Mammary epithelial cell (primary cell): Measurements from ENCODE around the gene GMNN.

Experiments
- EZH2 ChIP-seq: IDR thresholded peaks from 2 replicates; pipeline ENCODE4 v1.6.1; 2012; ENCODE audit warnings: low read length, inconsistent platforms, borderline replicate concordance
- TF ChIP-seq, protein P1 (sequence below), 2 donors: IDR thresholded peaks in 1 of 2; conservative IDR thresholded peaks in 1 of 2; 2 replicates each; pipeline ENCODE4 v1.5.1; 2011 to 2012; ENCODE audit warnings: inconsistent platforms in 2 of 2, low read length in 2 of 2, mild to moderate bottlenecking in 2 of 2, control low read depth in 1 of 2, low read depth in 1 of 2; ENCODE audit not compliant: insufficient read depth in 1 of 2; ENCODE audit errors: extremely low read depth in 1 of 2

DNA sequence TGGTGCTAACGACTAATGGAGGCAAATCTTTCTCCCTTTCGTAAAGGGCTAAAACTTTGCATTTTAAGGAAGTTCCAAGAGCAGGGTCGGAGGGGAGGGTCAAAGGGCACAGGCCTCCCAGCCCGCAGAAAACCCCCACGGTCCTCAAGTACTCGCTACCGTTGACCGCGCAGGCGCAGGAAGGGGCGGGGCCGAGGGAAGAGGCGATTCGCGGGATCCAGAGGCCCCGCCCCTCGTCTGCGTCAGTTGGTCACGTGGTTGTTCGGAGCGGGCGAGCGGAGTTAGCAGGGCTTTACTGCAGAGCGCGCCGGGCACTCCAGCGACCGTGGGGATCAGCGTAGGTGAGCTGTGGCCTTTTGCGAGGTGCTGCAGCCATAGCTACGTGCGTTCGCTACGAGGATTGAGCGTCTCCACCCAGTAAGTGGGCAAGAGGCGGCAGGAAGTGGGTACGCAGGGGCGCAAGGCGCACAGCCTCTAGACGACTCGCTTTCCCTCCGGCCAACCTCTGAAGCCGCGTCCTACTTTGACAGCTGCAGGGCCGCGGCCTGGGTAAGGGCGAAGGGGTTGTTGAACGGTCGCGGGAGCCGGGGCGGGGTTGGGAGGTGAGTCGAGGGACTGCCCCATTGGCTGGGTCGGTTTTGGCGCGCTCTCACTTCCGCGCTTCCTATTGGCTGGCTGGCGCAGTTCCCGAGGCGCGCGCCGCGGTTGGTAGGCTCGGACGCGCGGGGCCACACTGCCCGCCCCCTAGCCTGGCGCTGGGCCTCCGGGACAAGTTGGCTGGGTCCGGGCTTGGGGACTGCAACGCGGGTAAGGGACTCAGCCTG, at the start of gene GMNN:
- TF ChIP-seq, protein P1, sequence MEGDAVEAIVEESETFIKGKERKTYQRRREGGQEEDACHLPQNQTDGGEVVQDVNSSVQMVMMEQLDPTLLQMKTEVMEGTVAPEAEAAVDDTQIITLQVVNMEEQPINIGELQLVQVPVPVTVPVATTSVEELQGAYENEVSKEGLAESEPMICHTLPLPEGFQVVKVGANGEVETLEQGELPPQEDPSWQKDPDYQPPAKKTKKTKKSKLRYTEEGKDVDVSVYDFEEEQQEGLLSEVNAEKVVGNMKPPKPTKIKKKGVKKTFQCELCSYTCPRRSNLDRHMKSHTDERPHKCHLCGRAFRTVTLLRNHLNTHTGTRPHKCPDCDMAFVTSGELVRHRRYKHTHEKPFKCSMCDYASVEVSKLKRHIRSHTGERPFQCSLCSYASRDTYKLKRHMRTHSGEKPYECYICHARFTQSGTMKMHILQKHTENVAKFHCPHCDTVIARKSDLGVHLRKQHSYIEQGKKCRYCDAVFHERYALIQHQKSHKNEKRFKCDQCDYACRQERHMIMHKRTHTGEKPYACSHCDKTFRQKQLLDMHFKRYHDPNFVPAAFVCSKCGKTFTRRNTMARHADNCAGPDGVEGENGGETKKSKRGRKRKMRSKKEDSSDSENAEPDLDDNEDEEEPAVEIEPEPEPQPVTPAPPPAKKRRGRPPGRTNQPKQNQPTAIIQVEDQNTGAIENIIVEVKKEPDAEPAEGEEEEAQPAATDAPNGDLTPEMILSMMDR (conservative IDR thresholded peaks at IDR 0.05 in 1 of 2, IDR thresholded peaks at IDR 0.05 in 1 of 2; ENCODE audit: extremely low read depth in 1 of 2, insufficient read depth in 1 of 2, low read depth in 1 of 2, low read length in 2 of 2), result no peak
- TF ChIP-seq EZH2, result no peak
